HG03575 (cell line): ENCODE data around the gene DNAH11.

Experiments
- ATAC-seq: cut with Tn5 transposase; IDR thresholded peaks from one replicate; pipeline ENCODE4 v1.9.1; 2021; ENCODE audit not compliant: unreplicated experiment, insufficient number of reproducible peaks, low FRiP score; ENCODE audit errors: extremely low read depth

The DNAH11 gene

DNA sequence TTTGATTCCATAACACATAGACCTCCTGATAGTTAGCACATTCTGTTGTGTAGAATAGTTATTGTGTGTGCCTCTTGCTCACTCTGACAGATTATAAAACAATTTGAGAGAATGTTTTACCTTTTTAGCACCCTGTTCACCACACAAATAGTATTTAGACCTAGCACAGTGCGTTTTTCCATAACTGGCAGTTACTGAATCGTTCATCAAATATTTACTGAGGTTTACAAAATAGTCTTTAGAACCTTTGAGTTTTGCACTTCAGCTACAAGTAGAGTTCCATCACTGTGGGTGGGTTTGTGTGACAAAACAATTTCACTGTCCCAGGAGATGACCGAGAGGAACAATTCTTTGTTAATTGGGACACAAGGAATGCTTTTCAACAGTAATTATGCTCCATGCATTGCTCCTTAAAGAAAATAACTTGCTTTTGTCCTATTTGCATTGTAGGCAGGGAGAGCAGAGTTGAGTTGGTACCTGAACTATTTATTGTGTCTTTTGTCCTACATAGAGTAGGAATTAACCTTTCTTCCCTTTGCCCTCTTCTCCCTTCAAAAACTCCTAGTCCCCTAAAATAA is 62.3 kb downstream of the DNAH11 start:
- no peak for ATAC-seq

DNA sequence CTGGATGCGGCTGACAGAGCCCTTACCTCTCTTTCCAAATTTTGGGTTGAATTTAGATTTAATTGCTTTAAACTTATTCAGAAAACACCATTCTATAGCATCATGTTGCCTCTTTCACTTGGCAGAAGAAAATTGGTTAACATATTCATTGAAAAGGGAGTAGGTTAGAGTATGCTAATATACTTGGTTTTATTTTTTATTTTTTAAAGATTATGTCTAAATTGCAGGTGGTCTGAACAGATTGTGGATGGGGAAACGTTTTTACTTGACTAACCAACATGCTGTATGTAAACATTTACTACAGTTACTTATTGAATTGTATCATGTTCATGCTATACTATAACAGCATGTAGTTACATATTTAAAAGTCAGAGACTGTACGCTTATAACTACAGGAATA is 65.6 kb downstream of the DNAH11 start:
- no peak for ATAC-seq

DNA sequence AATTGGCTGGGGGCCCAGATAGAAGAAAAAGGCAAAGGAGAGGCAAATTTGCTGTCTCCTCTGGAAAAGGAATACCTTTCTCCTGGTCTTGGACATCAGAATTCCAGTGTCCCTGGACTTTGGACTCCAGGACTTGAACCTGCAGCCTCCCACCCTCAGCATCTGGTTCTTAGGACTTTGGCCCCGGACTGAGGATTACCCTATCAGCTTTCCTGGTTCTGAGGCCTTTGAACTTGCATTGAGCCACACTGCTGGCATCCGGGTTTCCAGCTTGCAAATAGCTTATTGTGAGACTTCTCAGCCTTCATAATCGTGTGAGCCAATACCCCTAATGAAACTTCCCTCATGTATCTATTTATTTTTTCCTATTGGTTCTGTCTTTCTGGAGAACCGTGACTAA is 68.3 kb downstream of the DNAH11 start:
- no peak for ATAC-seq

DNA sequence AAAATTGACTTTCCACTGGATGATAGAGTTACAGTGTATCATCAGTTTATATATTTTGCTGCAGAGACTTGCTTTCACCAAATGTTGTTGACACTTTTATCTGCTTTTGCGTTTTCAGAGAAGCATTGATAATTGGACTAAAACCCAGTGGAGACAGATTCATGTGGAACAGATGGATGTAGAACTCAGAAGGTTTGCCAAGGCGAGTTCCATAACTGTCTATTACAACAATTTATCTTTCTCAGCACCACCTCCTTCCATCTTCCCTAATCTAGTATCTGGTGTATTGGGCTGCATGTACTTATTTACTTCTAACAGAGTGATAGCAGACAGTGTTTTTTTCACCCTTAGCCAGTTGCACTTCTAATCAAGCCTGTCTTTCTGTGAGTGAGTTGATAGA is 73.3 kb downstream of the DNAH11 start:
- ATAC-seq, result no peak

- ATAC-seq, result no peak
These were observed 74.1 kb downstream of the DNAH11 start for GRCh38 chr7:21616796-21617436.

DNA sequence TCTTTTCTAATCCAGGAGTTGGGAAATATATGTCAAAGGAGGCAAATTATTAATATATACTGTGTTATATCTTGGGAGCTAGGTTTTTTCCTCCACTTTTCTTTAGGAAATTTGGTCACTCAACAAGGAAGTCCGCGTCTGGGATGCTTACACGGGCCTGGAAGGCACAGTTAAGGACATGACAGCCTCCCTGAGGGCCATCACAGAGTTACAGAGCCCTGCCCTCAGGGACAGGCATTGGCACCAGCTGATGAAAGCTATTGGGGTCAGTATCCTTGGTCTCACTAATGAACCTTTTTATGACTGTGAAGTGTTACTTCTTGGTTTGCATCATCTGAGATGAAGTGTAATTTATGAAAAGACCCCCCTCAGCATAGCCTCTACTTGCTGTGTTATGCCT is 74.7 kb downstream of the DNAH11 start:
- no peak for ATAC-seq

- no peak for ATAC-seq
These were observed 75.1 kb downstream of the DNAH11 start for GRCh38 chr7:21617916-21618390.

GRCh38 chr7:21618706-21619105 is 75.9 kb downstream of the DNAH11 start:
- ATAC-seq, result no peak

- ATAC-seq, result no peak
These were observed 77.2 kb downstream of the DNAH11 start for GRCh38 chr7:21620054-21620453.

DNA sequence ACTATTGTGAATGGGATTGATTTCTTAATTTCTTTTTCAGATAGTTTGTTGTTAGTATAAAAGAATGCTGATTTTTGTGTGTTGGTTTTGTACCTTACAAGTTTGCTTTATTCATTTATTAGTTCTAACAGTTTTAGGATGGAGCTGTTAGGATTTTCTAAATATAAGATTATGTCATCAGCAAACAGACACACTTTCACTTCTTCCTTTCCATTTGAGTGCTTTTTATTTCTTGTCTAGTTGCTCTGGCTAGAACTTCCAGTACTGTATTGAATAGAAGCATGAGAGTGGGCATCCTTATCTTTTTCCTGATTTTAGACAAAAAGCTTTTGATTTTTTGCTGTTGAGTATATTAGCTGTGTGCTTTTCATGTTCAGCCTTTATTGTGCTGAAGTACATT is 81.5 kb downstream of the DNAH11 start:
- no peak for ATAC-seq

- ATAC-seq, result no peak
These were observed 93.9 kb downstream of the DNAH11 start for GRCh38 chr7:21636694-21637093.

DNA sequence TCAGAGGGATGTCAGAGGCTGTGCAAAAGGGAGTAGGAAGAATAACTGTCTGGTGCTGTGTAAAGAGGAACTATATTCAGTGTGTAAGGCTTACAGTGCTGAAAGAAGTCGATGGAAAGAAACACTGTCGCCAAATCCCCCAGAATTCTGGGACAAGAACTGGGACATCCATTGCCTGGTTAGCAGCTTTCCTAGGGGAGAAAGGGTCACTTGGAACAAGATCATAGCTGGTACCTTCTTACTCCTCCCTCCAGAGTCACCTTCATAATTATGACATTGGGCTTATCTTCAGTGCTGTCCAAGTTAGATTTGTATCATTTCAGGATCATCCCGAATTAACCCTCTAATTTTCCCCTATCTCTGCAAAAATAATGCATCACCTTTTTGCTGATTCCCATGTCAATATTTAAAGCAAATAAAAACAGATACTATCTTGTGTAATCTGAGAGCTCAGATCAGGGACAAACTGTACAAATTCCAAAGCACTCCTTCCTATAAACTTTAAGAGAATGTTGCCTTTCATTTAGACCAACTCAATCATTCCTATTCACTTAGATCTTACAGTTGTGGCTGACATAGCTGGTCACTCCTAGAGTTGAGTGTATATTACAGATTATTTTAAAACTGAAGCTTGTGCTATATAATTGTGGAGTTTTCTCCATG is 96.5 kb downstream of the DNAH11 start:
- ATAC-seq, result no peak

DNA sequence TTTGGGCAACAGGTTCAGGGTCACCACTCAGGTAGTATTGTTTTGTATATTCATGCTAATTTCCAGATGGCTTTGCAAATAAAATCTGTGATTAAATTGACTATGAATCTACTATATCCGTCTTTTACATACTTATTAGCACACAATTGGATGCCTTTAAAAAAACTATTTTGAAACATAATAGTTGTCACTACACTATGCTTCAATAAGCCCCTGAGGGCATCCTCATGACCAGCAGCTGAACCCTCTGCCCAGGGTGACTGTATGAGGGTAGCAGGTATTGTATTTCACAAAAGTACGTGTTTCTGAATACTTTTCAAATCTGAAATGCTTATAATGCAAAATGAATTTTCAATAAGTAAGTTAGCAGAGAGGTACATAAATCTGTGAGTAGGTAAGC is 97.3 kb downstream of the DNAH11 start:
- ATAC-seq, result no peak

GRCh38 chr7:21641546-21641945 is 98.7 kb downstream of the DNAH11 start:
- no peak for ATAC-seq

- no peak for ATAC-seq
These were observed 99.6 kb downstream of the DNAH11 start for GRCh38 chr7:21642422-21642821.

DNA sequence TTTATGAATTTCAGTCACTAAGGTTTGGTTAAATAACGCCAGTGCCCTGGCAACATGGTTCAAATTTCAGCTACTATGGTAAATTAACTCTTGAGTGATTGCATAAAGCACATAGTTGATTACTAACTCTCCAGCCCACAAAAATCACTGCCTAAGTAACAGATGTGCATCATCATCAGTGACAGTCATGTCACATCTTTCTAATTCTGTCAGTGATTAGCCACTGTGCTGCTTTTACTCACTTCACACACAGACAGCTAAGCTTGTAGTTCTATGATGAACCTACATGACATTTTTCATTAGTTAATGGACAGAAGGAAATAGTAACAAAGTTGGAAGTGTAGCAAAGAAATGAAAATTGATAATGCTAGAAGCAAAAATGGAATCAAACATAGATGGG is 108.9 kb downstream of the DNAH11 start:
- no peak for ATAC-seq

DNA sequence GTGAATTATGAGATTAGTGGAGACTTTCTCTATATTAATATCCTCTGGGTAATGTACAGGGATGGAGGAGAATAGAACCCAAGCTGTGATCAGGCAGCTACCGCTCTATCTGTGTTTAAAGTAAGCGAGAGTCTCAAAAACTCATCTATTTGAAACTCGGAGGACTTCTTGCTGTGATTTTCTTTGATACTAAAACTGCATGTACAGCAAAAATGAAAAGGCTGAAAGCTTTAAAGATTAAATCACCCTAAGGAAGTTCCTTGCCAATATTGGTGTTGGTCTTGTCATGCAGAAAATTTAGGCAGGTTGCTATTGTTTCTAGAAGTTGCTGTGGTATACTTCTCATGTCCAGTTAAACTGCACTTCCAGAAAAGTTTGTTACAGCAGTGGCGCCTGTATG is 110.8 kb downstream of the DNAH11 start:
- ATAC-seq, result no peak

DNA sequence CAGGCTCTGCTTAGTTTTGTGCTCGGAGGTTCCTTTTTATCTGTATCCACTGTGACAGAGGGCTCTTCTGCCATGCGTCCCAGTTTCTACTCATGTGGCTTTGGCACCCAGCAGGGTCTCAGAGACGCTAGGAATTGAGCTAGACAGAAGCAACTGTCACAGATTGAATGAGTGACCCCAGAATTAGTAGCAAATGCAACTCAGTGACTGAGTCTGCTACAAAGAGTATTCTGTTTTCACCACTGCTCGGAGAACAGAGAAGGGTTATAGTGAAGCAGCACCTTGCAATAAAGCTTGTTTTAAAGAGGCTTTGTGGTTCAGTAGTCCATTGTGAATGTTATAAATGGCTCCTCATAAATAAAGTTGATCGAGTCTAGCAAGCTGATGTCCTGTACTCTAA is 113.2 kb downstream of the DNAH11 start:
- ATAC-seq, result no peak

DNA sequence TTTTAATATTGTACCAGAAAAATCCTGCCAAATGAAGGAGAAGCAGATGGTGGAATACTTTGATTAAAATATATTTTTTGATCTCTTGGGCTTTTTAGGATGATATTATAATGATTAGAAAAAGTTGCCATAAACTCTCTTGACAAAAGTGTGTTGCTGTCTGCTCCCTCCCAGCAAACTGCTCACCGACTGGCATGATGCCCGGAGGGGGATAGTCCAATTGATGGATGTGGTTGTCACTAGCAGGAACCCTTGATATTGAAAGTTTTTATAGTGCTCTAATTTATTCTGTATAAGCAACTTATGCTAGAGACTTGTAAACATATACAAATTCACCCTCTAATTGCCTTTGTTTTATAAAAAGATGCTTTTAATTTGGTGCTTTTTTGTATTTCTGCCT is 114.0 kb downstream of the DNAH11 start:
- no peak for ATAC-seq

DNA sequence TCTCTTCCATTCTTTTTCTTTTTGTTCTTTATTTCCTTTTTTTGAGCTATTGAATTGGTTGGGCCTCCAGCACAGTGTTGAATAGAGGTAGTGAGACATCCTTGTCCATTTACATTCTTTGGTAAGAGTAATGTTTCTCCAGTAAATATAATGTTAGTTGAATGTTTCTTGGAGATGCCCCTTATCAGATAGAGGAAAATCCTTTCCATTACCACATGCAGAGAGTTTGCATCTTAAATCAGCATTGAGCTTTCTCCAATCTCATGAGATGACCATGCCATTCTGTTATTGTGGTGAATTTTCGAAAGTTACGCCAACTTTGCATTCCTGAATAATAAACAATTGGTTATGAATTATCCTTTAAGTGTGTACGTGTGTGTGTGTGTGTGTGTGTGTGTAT is 127.7 kb downstream of the DNAH11 start:
- no peak for ATAC-seq

DNA sequence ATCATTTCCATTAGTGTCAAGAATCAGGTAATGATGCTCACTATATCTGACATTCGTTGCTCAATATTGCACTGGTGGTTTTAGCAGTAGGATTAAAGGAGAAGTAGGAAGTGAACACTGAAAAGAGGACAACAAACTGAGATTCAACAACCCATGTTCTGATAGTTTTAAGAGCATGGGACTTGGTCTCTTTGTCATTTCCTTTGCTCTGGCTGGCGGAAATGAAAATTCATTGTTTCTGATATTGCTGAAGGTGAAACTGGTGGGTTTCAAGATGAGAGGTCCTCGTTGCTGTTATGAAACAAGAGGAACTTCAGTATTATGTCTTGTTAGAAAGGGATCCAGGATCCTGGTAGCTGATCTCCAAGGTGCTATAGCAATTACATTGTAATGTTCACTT is 129.0 kb downstream of the DNAH11 start:
- no peak for ATAC-seq
